BE2C (cell line): ENCODE data around the gene AMBRA1.

Experiments used
- DNase-seq: peaks from one replicate; pipeline ENCODE4 v3.0.0-alpha.2; 2020
- H3K27me3 ChIP-seq: fragments of 250-450 bp; sonication (Bioruptor Pico); 2 replicates; pipeline ENCODE4 v1.5.1; 2020; ENCODE audit warnings: mild to moderate bottlenecking
- H3K36me3 ChIP-seq: fragments of 250-450 bp; sonication (Bioruptor Pico); 2 replicates; pipeline ENCODE4 v1.5.1; 2020; ENCODE audit warnings: mild to moderate bottlenecking
- H3K4me1 ChIP-seq: fragments of 250-450 bp; sonication (Bioruptor Pico); 2 replicates; pipeline ENCODE4 v1.5.1; 2020
- H3K4me3 ChIP-seq: 2 replicates; pipeline ENCODE4 v1.5.1; 2011; ENCODE audit warnings: low read depth, low read length
- H3K9me3 ChIP-seq: fragments of 250-450 bp; sonication (Bioruptor Pico); 2 replicates; pipeline ENCODE4 v1.5.1; 2020
- TF ChIP-seq, protein P1 (sequence below): IDR thresholded peaks from 2 replicates; pipeline ENCODE4 v1.5.1; 2012; ENCODE audit warnings: mild to moderate bottlenecking, low read depth, low read length

The AMBRA1 gene

DNA sequence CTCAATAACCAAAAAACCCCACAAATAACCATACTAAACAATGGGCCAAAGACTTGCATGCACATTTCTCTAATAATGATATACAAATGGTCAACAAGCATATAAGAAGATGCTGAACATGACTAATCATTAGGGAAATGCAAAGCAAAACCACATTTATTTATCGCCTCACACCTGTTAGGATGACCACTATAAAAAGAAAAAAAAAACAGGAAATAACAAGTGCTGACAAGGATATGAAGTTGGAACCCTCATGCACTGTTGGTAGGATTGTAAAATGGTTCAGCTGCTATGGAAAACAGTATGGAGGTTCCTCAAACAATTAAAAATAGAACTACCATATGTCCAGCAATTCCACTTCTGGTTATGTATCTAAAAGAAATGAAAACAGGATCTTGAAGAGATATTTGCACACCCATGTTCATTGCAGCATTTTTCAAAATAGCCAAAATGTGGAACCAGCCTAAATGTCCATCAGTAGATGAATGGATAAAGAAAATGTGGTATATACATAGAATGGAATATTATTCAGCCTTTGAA is 66.2 kb downstream of the AMBRA1 start:
- Histone ChIP-seq H3K27me3 (no peaks in the 10 kb centered on the region), H3K4me3 (no peak overlapping the region), H3K36me3 (no peaks in the 10 kb centered on the region), H3K9me3 (no peaks in the 10 kb centered on the region), H3K4me1 (no peaks in the 10 kb centered on the region)
- TF ChIP-seq, protein P1, sequence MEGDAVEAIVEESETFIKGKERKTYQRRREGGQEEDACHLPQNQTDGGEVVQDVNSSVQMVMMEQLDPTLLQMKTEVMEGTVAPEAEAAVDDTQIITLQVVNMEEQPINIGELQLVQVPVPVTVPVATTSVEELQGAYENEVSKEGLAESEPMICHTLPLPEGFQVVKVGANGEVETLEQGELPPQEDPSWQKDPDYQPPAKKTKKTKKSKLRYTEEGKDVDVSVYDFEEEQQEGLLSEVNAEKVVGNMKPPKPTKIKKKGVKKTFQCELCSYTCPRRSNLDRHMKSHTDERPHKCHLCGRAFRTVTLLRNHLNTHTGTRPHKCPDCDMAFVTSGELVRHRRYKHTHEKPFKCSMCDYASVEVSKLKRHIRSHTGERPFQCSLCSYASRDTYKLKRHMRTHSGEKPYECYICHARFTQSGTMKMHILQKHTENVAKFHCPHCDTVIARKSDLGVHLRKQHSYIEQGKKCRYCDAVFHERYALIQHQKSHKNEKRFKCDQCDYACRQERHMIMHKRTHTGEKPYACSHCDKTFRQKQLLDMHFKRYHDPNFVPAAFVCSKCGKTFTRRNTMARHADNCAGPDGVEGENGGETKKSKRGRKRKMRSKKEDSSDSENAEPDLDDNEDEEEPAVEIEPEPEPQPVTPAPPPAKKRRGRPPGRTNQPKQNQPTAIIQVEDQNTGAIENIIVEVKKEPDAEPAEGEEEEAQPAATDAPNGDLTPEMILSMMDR: no peak
- no peak for DNase-seq

DNA sequence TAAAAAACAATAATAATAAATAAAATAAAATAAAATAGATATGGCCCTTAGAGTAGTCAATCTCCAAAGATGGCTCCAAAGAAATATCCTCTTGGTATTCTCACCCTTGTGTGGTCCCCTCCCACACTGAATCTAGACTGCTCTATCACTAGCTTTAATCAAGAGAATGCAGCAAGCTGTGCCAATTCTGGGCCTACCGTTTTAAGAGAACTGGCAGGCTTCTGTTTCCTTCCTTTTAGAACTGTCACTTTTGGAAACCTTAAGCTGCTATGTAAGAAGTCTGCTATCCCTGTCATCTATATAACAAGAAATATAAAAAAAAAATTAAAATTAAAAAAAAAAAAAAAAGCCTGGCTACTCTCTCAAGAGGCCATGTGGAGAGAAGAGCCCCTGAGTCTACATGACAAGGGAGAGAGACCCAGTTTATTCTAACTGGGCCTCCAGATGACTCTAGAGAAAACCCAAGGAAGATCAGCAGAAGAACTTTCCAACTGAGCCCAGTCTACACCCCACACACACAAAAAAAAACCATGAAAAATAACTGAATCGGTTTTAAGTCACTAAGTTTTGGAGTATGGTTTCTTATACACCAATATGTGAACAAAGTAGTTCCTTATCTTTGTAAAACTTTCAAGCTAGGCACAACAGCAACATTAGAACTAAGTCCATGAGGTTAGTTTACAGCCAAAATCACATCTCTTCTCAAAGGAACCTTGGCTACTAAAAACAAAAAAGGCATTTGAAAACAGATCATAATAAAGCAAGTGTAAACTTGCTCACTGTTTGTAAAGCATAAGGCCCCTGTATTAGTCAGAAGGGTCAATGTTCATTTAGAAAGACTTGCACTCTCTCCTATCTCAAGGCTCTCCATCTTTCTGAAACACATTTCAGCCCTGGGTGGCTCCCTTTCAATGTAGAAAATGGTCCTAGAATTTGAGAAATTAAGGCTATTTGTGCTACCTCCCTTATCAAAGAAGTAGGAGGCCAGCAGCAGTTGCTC is 67.3 kb downstream of the AMBRA1 start:
- H3K4me3 ChIP-seq: no peak overlapping the region
- H3K36me3 ChIP-seq: no peaks in the 10 kb centered on the region
- no peaks in the 10 kb centered on the region for H3K4me1 ChIP-seq
- H3K27me3 ChIP-seq: no peaks in the 10 kb centered on the region
- TF ChIP-seq, protein P1: no peak
- no peak for DNase-seq
- no peaks in the 10 kb centered on the region for H3K9me3 ChIP-seq

DNA sequence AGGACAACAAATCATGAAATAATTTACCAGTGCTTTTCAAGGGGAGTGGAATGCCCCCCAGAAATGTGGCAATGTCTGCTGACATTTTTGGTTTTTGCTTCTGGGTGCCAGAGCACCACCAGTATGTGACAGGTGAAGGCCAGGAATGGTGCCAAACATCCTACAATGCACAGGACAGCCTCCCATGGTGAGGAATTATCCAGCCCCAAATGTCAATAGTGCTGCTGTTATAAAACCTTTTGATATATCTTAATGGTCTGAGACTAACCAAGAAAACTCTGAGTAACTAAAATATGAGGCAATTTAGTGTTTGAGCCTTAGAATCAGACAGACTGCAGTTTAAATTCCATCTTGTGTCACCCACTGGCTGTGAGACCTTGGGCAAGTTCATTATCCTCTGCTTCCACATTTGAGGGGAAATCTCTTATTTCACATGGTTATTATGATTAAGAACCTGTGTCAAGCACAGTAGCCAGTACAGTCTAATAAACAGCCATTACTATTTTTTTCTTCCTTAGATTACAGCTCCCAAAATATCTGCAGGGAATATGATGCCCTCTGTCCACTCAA is 69.5 kb downstream of the AMBRA1 start:
- Histone ChIP-seq H3K9me3 (no peaks in the 10 kb centered on the region), H3K4me3 (no peak overlapping the region), H3K27me3 (no peaks in the 10 kb centered on the region), H3K4me1 (no peaks in the 10 kb centered on the region), H3K36me3 (no peaks in the 10 kb centered on the region)
- TF ChIP-seq, protein P1: no peak
- DNase-seq: no peak

DNA sequence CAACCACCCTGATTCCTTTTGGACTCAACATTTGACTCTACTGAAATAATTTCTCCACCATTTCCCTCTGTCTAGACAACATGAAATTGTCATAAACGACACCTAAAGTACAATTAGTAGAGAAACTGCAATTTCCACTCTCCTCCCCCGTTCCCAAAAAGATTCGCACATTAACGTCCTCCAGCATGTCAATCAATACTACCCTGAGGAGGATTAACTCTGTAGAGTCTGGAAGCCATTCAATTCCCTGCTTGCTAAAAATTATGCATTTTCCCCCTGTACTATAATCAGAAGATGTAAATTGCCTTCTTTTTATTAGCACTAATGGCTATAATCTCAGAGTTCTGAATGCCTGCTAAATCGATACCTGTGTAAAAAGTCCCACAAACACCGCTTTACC is 70.5 kb downstream of the AMBRA1 start:
- Histone ChIP-seq H3K4me3 (no peak overlapping the region), H3K36me3 (no peaks in the 10 kb centered on the region), H3K27me3 (no peaks in the 10 kb centered on the region), H3K4me1 (no peaks in the 10 kb centered on the region), H3K9me3 (no peaks in the 10 kb centered on the region)
- DNase-seq: no peak
- TF ChIP-seq, protein P1: no peak

DNA sequence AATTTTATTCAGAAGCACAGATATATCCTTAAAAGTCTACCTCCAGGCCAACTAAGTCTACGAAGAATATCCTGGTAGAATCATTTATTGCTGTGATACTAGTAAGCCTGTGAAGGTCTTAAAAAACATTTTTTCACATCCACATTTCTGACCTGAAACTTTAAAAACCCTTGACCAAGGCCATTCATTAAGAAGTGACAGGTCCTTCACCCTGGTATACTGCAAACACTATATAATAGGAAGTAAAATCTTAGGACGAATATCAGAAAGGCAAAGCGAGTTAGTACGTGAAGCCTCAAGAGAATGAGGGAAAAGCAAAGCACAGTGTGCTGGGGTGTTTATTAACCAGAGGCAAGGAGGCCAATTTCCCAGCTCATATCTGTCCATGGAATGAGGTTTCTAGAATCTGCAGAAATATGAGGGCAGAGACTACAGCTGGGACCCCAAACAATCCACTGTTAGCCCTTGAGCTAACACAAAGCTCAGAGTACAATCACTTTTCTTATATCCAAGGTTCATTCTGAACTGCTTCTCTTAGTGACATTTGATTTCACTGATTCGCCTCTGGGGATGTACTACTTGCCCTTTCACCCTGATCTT is 71.0 kb downstream of the AMBRA1 start:
- Histone ChIP-seq H3K4me1 (no peaks in the 10 kb centered on the region), H3K27me3 (no peaks in the 10 kb centered on the region), H3K4me3 (no peak overlapping the region), H3K9me3 (no peaks in the 10 kb centered on the region), H3K36me3 (no peaks in the 10 kb centered on the region)
- TF ChIP-seq, protein P1: no peak
- DNase-seq: no peak
